Measurements from ENCODE around the gene ADAM20.
"Not testable (repeated sequence)": the region's sequence is repeated elsewhere in the genome, so short reads cannot be mapped to it uniquely, and the experiment has no call there.

The ADAM20 gene

DNA sequence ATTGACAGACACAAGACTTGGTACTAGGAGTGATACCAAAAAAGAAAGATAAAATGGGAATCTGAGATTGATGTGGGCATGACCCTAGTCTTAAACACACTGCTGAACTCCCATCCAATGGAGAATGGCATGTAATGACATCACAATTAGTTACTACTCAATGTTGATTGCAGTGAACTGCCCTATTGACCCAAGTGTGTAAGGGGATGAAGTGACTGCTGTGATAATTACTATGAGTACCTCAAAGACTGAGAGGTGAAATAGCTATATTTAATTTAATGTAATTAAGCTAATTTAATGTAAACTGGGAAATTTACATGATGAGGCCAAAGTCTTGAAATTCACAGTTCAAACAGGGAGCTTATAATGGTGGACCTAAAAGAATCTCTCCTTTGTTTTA is at the start of gene ADAM20:
TSS of gene ADAM20 (minus strand) at position 101 of the 400 bp plus-strand sequence. CDS start 10,247 bp downstream, outside the sequence.
- no peak for DNase-seq (ENCODE audit: low spot score)

- DNase-seq (ENCODE audit: low spot score) = no peak
These were observed 42.1 kb upstream of the ADAM20 start for GRCh38 chr14:70576891-70577290.

GRCh38 chr14:70573050-70573449 is 38.2 kb upstream of the ADAM20 start:
- DNase-seq (ENCODE audit: low spot score) = no peak

DNA sequence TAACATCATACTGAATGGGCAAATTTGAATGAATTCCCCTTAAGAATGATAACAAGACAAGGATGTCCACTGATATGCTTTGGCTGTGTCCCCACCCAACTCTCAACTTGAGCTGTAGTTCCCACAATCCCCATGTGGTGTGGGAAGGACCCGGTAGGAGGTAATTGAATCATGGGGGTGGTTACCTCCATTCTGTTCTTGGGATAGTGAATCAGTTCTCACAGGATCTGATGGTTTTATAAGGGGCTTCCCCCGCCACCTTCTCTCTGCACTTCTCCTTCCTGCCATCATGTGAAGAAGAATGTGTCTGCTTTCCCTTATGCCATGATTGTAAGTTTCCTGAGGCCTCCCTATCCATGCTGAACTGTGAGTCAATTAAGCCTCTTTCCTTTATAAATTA is 36.3 kb upstream of the ADAM20 start:
- DNase-seq (ENCODE audit: low spot score) = no peak

DNA sequence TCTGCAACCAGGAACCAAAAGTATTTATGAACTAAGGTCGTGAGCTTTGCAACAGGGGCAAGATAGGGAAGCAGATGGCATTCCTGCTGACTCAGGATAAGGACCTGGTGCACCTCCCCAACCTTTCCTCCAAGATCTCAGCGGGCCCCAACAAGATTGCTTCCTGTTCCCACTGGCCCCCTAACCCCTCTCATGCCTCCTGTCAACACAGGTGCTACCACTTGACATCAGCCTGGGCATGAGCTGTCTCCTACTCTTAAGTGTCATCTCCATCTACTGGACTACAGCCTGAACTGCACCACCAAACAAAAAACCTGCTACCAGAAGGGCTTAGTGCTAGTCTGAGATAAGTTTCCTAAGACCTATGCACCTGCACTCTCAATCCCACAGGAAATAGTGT is 33.0 kb upstream of the ADAM20 start:
- DNase-seq (ENCODE audit: low spot score) = peak; percentile 15

DNA sequence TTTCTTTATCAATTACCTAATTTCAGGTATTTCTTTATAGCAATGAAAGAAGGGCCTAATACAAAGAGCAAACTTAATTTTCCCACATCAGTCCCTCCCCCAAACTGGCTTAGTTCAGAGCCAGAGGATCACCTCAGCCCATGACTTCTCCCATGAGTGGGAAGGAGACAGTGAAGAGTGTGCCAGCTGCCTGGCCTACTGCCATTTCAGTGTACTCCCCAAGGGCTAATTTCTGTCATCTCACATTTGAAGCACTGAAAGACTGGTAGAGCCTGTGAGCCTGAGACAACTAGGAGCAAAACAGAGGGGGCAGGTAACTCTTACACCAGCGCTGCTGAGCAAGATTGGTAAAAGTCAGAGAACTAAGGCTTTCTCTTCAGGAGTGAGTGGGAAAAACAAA is 29.1 kb upstream of the ADAM20 start:
- no peak for DNase-seq (ENCODE audit: low spot score)

DNA sequence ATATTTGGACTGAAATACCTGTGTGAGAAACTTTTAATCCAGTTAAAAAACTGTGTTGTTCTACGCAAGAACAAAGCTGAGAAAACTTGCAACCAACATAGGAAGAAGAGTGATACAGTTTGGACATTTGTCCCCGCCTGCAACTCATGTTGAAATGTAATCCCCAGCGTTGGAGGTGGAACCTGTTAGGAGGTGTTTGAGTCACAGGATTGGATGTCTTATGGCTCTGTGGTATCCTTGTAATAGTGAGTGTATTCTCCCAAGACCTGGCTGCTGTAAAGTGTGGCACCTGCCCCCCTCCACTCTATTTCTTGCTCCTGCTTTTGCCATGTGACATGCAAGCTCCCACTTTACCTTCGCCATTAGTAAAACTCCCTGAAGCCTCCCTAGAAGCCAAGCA is 28.6 kb upstream of the ADAM20 start:
- DNase-seq (ENCODE audit: low spot score) = no peak

GRCh38 chr14:70558356-70558755 is 23.6 kb upstream of the ADAM20 start:
- DNase-seq (ENCODE audit: low spot score) = no peak

- no peak for DNase-seq (ENCODE audit: low spot score)
These were observed 21.1 kb upstream of the ADAM20 start for GRCh38 chr14:70555890-70556289.

DNA sequence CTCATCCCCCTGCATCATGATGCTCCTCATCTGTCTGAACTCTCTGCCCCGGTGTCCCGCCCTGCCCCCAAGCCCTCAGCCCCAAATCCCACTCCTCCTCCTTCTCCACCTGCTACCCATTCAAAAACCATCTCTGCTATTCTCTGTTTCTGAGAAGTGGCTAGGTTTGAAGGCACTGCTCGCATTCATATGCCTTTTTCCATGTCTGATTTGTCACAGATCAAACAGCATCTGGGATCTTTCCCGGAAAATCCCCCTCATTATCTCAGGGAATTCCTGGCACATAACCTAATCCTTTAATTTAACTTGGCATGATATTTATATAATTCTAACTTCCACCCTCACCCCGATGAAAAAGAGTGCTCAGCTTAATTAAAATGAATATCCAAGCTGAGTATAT is 3.3 kb upstream of the ADAM20 start:
- no peak for DNase-seq (ENCODE audit: low spot score)

DNA sequence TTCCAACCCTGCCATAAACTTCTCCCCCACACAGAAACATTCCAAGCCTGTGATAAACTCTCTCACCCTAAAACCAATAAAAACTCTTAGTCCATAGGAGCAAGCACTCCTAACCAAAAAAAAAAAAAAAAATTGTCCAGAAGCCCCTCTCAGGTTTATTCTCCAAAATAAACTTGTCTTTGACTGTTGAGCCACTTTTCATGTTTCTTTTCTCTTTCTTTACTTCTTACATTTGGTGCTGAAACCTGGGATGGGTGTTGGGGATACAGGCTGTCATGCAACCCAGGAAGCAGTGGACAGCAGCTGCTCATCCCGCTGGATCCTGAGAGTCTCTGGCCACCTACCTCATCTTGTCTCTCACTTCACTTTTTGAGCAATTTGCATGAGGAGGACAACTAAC is 2.0 kb upstream of the ADAM20 start:
- no peak for DNase-seq (ENCODE audit: low spot score)

- DNase-seq (ENCODE audit: low spot score) = no peak
These were observed 4.4 kb downstream of the ADAM20 start for GRCh38 chr14:70530417-70530816.

DNA sequence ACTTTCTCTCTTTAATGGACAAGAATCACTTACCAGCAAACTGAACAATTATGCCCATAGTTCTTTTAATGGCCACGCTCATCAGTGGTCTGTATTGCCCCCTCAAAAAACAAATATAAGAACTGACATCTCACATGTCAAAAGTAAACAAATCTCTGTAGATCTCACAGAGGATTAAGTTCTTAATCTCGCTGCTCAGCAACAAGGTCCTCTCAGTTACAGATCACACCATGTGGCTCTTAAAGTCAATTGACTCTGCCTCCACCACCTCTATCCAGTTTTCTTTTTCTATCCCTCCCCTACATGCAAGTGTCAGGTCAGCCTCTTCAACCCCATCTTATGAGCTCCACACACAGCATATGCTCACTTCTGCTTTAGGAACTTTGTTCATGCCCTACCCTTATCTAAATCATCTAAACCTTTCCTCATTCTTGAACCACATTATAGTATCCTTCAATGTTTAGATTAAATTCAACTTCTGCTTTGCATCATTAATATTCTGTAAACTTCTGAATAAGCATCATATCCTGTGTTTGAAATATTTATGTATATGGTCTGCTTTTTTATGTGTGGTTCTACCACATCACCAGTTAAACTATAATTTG is 7.2 kb downstream of the ADAM20 start:
- DNase-seq (ENCODE audit: low spot score) = no peak

DNA sequence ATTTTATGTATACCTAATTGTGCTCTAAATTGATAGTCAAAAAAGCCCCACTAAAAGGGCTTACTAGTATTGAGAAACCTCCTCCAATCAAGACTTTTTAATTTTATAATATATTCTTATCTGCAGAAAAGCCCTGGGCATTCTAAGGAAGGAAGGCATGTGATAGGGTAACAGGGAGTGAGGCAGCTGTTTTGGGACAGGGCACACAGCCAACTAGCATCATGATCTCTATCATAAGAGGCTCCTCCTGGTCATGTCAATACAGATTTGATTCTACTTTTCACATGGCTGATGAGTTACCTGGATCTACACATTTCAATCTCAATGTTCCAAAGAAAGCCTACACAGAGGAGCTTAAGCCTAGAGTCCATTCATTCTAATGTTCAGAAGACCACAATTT is 9.1 kb downstream of the ADAM20 start:
- DNase-seq (ENCODE audit: low spot score) = no peak

DNA sequence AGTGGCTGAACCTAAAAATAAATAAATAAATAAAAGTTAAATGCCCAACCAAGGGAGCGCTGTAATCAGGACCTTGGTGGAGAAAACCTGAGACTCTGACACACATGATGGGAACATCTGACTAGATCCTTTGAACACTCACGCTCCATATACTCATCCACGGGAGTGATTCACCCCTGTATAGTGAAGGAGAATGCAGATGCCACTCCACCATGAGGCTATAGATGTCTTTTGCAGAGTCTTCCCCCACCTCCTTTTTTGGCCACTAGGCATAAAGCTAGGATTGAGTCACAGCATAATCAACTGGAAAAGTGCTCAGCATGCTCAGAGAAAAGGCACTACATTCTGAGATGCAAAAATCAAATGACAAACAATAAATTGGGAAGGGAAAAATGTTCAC is 19.0 kb downstream of the ADAM20 start:
- no peak for DNase-seq (ENCODE audit: low spot score)

DNA sequence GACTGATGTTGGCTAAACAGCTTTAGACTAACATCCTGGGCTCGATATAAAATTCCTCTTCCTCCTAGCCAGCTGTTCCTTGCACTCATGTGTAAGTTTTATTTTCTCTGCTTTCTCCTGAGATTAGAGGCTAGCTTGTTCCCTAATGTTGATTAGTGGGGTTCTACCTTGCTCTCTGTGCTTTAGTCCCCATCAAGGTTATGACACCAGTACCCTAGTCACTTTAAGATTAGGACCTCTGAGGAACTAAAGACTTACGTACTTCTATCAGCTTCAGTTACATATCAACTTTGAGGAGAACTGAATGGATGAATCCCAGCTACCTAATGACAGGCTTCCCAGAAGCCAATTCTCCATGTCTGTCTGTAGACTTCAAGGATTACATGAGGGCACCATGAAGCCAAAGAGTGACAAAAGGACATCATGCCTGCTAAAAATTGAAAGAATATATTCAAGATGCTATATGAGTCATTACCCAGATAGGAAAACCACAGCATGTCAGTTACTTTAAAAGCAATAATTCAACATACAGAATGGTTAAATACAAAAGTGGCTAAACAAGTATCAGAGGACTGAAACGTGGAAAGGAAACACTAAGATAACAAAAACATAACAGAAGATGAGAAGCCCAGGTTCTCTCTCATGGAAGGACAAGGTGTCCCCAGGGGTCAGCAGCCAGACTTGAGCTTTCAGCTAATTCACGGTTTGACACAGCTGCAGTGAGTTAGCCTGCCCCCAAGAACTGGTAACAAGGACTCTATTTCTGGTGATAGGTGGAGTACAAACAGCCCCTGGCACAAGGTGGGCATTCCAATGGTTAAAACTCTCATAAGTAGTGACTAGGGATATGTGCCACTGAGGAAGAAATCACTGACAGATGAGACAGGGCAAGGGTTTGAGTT is 20.4 kb downstream of the ADAM20 start:
- no peak for DNase-seq (ENCODE audit: low spot score)

DNA sequence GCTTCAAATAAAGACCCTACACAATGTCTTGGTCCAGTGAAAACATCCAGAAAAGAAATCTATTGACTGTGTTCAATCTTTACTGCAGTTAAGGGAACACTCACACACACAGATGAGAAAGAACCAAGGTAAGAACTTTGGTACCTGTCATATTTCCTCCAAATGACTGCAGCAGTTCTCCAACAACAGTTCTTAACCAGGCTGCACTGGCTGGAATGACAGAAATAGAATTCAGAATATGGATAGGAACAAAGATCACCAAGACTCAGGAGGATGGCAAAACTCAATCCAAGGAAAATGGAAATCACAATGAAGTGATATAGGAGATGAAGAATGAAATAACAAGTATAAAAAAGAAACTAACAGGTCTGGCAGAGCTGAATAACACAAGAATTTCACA is 36.6 kb downstream of the ADAM20 start:
- no peak for DNase-seq (ENCODE audit: low spot score)

GRCh38 chr14:70489579-70490200 is 45.1 kb downstream of the ADAM20 start:
- no peak for DNase-seq (ENCODE audit: low spot score)

DNA sequence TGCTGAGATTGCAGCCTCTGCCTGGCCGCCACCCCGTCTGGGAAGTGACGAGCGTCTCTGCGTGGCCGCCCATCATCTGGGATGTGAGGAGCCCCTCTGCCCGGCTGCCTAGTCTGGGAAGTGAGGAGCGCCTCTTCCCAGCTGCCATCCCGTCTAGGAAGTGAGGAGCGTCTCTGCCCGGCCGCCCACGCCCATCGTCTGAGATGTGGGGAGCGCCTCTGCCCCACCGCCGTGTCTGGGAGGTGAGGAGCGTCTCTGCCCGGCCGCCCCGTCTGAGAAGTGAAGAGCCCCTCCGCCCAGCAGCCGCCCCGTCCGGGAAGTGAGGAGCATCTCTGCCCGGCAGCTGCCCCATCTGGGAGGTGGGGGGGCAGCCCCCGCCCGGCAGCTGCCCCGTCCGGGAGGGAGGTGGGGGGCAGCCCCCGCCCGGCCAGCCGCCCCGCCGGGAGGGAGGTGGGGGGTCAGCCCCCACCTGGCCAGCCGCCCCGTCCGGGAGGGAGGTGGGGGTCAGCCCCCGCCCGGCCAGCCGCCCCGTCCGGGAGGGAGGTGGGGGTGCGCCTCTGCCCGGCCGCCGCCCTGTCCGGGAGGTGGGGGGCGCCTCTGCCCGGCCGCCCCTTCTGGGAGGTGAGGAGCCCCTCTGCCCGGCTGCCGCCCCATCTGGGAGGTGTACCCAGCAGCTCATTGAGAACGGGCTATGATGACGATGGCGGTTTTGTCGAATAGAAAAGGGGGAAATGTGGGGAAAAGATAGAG is 57.3 kb downstream of the ADAM20 start:
- not testable (repeated sequence) for DNase-seq (ENCODE audit: low spot score)

GRCh38 chr14:70475459-70475858 is 59.3 kb downstream of the ADAM20 start:
- not testable (repeated sequence) for DNase-seq (ENCODE audit: low spot score)

- no peak for DNase-seq (ENCODE audit: low spot score)
These were observed 61.0 kb downstream of the ADAM20 start for GRCh38 chr14:70473825-70474224.
